Muscle layer of colon (tissue), 2 donors: Measurements from ENCODE around the gene NAV2.

Experiments used
- H3K27ac ChIP-seq: one replicate; pipeline ENCODE4 v1.7.0; 2013; ENCODE audit warnings: low read depth, mild to moderate bottlenecking, low read length, moderate library complexity
- H3K27me3 ChIP-seq, 2 donors: one replicate each; pipeline ENCODE4 v1.7.0; 2013; ENCODE audit warnings: low read length in 2 of 2, mild to moderate bottlenecking in 2 of 2; ENCODE audit not compliant: insufficient read depth in 2 of 2, control insufficient read depth in 1 of 2
- H3K36me3 ChIP-seq: one replicate; pipeline ENCODE4 v1.7.0; 2013; ENCODE audit warnings: mild to moderate bottlenecking, low read length; ENCODE audit not compliant: insufficient read depth
- H3K4me1 ChIP-seq: one replicate; pipeline ENCODE4 v1.7.0; 2013; ENCODE audit warnings: mild to moderate bottlenecking, low read length; ENCODE audit not compliant: insufficient read depth
- H3K4me3 ChIP-seq, 2 donors: one replicate each; pipeline ENCODE4 v1.7.0; 2013; ENCODE audit warnings: low read length in 2 of 2, low read depth in 1 of 2, mild to moderate bottlenecking in 1 of 2, moderate library complexity in 1 of 2
- H3K9ac ChIP-seq: one replicate; pipeline ENCODE4 v1.7.0; 2013; ENCODE audit warnings: low read length
- H3K9me3 ChIP-seq: one replicate; pipeline ENCODE4 v1.7.0; 2013; ENCODE audit warnings: mild to moderate bottlenecking, low read length
- donor health status: abdominal sarcoma.
- donor health status: Adenocarcinoma of cecum.

The NAV2 gene

DNA sequence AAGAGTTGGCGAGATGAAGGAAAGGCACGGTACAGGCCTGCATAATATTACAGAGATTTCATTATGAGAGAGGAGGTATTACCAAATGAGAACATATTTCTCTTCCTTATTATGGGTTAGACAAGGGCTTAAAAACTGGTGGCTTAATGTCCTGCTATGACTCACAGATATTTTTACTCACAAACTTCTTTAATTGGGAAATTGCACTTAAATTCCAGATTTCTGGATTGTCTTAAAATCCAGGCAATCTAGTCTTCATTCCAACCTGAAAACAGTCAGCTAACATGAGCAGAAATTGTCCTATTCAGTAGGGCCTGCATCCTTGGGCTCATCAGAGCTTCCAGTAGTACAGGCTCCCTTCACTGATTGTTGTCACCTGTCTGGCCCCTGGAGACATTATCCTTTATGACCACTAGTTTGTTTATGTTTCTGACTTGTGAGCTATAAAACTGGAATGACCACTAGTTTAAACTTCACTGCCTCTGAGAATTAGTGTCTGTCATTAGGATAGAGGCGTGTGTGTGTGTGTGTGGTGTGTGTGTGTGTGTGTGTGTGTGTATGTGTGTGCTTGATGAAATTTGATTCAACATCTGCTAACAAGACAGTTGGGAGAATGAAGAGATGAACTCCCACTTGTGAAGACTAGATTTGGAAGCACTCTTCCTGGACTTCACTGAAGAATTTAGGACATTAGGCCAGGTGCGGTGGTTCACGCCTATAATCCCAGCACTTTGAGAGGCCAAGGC, 422.5 kb downstream of the NAV2 start:
- no peaks in the 10 kb centered on the region for H3K36me3 ChIP-seq
- peaks cover 0 to 4% of the 10 kb centered on the region in 2 donors for H3K27me3 ChIP-seq
- H3K4me1 ChIP-seq: no peaks in the 10 kb centered on the region
- H3K9ac ChIP-seq: no peak overlapping the region
- no peaks in the 10 kb centered on the region for H3K9me3 ChIP-seq
- H3K27ac ChIP-seq: no peak overlapping the region
- no peak overlapping the region for H3K4me3 ChIP-seq

DNA sequence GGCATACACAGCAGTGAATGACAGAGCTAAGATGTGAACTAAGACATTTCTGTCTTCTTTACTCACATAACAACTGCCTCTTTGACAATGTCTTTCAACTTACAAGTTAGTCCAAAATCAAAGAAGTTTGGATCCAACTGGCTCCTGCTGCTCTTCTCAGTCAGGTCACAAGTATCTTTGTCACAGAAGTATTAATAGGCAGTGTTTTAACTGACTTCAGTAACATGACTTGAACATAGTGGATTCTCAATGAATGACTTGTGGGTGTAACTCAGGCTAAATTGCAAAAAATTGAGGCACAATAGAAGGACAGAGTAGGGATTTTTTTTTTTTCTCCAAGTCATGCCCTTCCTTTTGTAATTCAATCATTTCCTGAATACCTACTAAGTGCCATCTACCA, 425.0 kb downstream of the NAV2 start:
- Histone ChIP-seq H3K27me3 (peaks cover 0 to 6% of the 10 kb centered on the region in 2 donors), H3K4me1 (no peaks in the 10 kb centered on the region), H3K36me3 (no peaks in the 10 kb centered on the region), H3K9me3 (no peaks in the 10 kb centered on the region), H3K9ac (no peak overlapping the region), H3K27ac (no peak overlapping the region), H3K4me3 (no peak overlapping the region)

DNA sequence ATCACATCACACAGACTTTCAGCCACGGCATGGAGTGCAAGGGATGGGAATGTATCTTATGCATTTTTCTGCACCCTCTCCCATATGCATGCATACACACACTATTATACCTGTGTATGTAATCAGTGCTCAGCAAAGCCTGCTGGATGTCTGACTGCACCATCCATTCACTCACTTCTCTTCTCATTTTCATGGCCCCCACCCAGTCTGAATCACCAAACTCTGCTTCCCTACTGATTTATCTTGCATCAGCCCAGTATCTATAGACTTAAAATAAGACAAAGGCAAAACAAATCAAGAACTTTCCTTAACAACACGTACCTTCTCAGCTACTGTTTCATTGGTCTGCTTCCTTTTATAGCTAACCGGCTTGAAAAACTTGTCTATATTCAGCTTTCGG, 426.1 kb downstream of the NAV2 start:
- H3K27ac ChIP-seq: no peak overlapping the region
- no peaks in the 10 kb centered on the region for H3K9me3 ChIP-seq
- H3K9ac ChIP-seq: no peak overlapping the region
- no peaks in the 10 kb centered on the region for H3K36me3 ChIP-seq
- no peak overlapping the region for H3K4me3 ChIP-seq
- H3K27me3 ChIP-seq: peaks cover 0 to 6% of the 10 kb centered on the region in 2 donors
- no peaks in the 10 kb centered on the region for H3K4me1 ChIP-seq

DNA sequence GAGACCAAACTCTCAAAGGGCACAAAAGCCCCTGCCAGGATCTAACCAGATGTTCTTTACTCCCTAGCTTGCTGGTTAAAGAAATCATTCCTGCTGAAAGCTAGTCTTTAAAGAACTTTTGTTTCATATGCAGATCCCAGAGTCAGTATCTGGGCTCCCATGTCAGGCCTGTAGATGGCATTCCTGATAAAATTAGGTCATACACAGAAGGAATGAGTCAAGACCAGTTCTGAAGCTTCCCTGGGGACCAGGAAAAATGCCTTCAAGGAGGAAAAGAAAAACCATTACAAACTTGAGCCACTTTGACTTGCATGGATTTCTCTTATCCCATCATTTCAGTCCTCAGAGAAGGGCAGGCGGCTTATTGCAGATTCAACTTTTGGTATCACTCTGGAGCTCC, 441.7 kb downstream of the NAV2 start:
- Histone ChIP-seq H3K9ac (no peak overlapping the region), H3K4me1 (peaks cover 5% of the 10 kb centered on the region), H3K4me3 (no peak overlapping the region), H3K36me3 (no peaks in the 10 kb centered on the region), H3K9me3 (peaks cover 5% of the 10 kb centered on the region), H3K27me3 (peaks cover 33 to 51% of the 10 kb centered on the region in 2 donors), H3K27ac (no peak overlapping the region)

DNA sequence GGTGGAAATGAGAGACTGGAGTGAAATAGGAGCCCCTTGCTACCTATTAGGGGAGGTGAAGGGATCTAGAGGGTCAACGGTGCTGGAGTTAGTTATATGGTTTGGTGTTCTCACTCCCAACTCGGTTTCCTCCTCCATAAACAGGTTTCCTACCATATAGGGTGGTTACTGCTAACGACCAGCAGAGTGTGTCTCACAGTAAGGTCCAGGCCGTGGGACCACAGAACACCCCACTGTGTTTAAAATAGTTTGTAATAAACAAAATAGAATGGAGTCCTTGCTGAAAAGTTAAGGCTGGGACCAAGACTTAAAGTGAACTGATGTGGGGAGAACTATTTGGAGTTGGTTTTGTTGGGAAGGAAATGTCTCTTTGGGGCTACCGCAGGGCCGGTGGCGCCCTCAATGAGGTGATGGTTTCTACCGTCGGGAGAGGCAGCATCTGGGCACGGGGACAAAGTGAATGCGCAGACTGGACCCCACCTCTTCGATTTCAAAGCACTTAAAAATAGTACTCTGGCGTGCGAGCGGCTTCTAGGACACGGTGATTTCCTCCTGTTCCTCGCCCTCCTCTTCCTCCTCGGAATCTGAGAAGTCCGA, 443.1 kb downstream of the NAV2 start:
- Histone ChIP-seq H3K27ac (no peak overlapping the region), H3K4me3 (no peak overlapping the region), H3K9ac (no peak overlapping the region), H3K36me3 (no peaks in the 10 kb centered on the region), H3K4me1 (peaks cover 5% of the 10 kb centered on the region), H3K27me3 (peaks cover 46 to 65% of the 10 kb centered on the region in 2 donors), H3K9me3 (peaks cover 5% of the 10 kb centered on the region)

DNA sequence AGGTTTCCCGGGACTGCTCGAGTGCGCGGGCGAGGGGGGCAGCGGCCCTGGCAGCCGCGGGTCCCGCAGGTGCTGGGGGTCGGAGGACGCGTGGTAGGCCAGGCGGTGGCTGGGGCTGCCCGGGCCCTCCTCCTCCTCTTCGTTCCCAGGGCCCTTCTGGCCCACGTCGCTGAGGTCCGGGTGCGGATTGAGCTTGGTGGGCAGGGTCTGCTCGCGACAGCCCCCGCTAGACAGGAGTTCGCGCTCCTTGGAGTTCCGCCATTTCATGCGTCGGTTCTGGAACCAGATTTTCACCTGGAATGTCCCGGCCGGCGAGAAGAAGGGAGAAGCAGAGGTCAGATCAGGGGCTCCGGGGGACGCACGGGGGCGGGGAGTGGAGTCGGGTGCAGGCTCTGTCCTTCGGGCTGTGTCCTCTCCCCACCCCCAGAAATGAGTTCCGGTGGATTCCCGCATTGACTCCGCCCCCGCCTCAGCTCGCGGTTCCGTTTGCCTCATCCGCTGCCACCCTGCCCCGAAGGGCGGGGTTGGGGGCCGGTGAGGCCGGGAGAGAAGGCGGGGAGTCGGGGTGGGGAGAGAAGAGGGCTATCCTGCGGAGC, 443.7 kb downstream of the NAV2 start:
- Histone ChIP-seq H3K9ac (no peak overlapping the region), H3K36me3 (no peaks in the 10 kb centered on the region), H3K27me3 (peaks cover 52 to 71% of the 10 kb centered on the region in 2 donors), H3K4me3 (no peak overlapping the region), H3K27ac (no peak overlapping the region), H3K4me1 (peaks cover 9% of the 10 kb centered on the region), H3K9me3 (peaks cover 5% of the 10 kb centered on the region)

DNA sequence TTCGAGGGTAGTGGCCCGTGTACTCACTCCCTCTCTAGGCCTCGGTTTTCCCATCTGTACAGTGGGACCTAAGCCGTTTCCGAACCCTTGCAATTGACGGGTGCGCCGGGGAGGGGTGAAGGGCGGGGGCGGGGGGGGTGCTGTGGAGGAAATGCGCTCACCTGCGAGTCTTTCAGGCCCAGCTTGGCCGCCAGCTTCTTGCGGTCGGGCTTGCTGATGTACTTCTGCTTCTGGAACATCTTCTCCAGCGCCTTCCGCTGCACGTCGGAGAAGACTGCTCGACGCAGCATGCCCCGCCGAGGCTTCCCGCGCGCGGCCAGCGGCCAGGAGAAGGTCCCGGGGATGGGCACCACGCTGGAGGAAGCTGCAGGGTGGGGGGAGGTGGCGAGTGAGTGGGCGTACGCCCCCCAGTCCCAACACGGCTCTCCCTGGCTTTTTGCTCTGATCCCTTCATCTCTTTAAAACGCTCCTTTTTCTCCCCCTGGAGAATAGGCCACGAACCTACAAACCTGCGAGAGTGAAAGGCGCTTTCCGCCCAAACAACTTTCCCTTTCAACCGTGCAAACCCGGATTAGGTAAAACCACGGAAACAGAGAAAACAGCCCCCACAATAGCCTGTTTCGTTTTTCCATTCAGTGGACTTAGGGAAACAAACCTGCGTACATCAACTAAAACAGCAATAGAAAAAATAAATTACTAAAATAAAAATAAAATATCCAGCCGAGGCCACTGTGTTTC, 444.4 kb downstream of the NAV2 start:
- H3K9me3 ChIP-seq: peaks cover 5% of the 10 kb centered on the region
- H3K4me1 ChIP-seq: peaks cover 9% of the 10 kb centered on the region
- H3K27ac ChIP-seq: no peak overlapping the region
- H3K27me3 ChIP-seq: peaks cover 59 to 77% of the 10 kb centered on the region in 2 donors
- no peak overlapping the region for H3K4me3 ChIP-seq
- no peak overlapping the region for H3K9ac ChIP-seq
- no peaks in the 10 kb centered on the region for H3K36me3 ChIP-seq

DNA sequence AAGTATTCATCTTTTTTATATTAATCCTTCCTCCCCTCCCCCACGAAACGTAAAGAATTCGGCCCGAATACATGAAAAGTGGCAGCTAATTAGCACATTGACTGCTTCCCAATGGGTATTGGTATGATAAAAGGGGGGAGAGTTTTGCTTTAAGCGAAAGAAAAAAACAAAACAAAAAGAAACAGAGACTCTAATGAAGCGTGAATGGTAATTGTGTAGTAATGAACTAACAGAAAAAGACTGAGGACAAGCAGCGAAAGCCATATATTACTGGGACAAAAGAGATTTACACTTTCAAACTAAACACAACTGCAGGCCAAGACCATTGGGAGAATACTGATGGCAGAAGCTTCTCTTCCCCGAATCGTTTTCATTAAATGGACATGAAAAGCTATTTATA, 445.1 kb downstream of the NAV2 start:
- peaks cover 65 to 84% of the 10 kb centered on the region in 2 donors for H3K27me3 ChIP-seq
- no peak overlapping the region for H3K4me3 ChIP-seq

DNA sequence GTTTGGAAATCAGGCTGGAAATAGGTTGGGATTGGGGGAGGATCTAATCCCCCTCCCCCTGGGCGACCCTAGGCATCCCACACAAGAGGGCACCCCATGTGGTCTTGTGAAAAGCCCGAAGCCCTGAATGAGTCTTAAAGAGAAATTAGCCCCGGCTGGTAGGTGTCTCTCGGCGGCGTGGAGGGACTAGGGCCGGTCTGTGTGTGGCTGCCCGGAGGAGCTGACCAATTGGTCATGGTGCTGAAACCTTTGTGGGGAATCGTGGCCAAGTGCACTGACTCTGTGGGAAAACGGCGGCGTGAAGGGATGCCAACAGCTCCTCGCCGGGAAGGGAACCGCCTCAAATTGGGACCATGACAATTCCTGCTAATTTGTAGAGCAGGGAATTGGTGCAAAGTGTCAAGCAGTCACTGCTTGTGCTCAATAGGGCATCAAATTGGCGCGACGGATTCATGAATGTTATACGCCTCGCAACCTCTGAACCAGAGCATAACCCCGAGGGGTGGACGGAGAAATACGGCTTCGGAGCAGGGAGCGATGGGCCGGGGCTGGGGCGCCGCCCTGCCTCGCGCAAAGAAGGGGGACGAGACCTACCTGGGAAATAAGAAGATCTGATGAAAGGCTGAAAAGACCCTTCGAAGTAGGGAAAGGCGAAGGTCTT, 446.1 kb downstream of the NAV2 start:
- no peak overlapping the region for H3K9ac ChIP-seq
- H3K27ac ChIP-seq: no peak overlapping the region
- peaks cover 14% of the 10 kb centered on the region for H3K4me1 ChIP-seq
- H3K9me3 ChIP-seq: peaks cover 5% of the 10 kb centered on the region
- no peak overlapping the region for H3K4me3 ChIP-seq
- peaks cover 74 to 94% of the 10 kb centered on the region in 2 donors for H3K27me3 ChIP-seq
- no peaks in the 10 kb centered on the region for H3K36me3 ChIP-seq

More for the DNA sequence above, 445.1 kb downstream of the NAV2 start:
- H3K9me3 ChIP-seq: peaks cover 5% of the 10 kb centered on the region
- no peaks in the 10 kb centered on the region for H3K36me3 ChIP-seq
- H3K27ac ChIP-seq: no peak overlapping the region
- H3K4me1 ChIP-seq: peaks cover 9% of the 10 kb centered on the region
- H3K9ac ChIP-seq: no peak overlapping the region

DNA sequence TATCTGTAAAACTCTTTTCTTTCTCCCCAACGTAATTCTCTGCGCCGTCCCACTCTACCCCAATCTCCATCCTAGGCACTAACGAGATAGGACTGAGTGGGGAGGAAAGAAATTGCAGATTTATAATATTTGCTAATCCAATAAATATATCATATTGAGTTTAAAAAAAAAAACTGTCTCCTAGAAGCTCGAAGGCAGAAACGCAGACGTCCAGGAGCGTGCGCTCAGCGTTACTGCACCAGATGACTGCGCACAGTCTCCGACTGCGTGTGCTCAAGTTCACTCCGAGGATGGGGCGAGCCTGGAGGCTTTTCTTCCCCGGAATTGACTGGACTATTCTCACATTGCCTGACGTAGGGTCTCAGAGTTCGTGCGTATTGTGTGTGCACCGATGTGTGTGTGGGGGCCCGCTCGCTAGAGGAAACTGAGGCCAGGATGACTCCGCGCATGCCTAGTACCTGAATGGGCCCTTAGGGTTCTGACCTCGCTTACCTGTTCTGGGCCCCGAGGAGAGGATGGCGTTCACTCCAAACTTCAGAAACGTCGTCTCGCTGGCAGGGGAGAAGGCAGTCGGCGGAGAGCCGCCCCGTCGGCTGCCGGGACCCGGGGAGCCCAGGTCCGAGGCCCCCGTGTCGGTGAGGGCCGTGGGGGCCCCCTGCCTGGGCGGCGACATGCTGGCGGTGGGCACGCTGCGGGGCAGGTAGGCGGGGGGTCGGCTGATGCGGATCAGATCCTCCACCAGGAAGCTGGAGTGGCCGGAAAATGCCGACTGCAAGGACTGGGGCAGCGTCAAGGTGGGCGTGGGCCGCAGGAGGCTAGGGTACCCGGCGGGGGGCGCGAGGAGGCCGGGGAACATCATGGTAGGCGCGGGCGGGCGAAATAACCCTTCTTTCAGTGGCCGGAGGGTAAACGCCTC, 447.1 kb downstream of the NAV2 start:
- H3K9me3 ChIP-seq: peaks cover 5% of the 10 kb centered on the region
- H3K36me3 ChIP-seq: no peaks in the 10 kb centered on the region
- no peak overlapping the region for H3K9ac ChIP-seq
- H3K27me3 ChIP-seq: peaks cover 79 to 96% of the 10 kb centered on the region in 2 donors
- H3K27ac ChIP-seq: no peak overlapping the region
- peaks cover 14% of the 10 kb centered on the region for H3K4me1 ChIP-seq
- no peak overlapping the region for H3K4me3 ChIP-seq
